HG03521 (cell line): ENCODE measurements around the gene GBA2.

Source experiments
- ATAC-seq: cut with Tn5 transposase; IDR thresholded peaks from one replicate; pipeline ENCODE4 v1.9.1; 2021; ENCODE audit warnings: mild to moderate bottlenecking, moderate library complexity; ENCODE audit not compliant: unreplicated experiment

The GBA2 gene

GRCh38 chr9:35740243-35740642 lies 8.8 kb downstream of the GBA2 start:
- no peak for ATAC-seq

- no peak for ATAC-seq
Measured at GRCh38 chr9:35738924-35739323, 10.1 kb downstream of the GBA2 start.

- ATAC-seq: no peak
Measured at GRCh38 chr9:35738186-35738585, 10.8 kb downstream of the GBA2 start.

DNA sequence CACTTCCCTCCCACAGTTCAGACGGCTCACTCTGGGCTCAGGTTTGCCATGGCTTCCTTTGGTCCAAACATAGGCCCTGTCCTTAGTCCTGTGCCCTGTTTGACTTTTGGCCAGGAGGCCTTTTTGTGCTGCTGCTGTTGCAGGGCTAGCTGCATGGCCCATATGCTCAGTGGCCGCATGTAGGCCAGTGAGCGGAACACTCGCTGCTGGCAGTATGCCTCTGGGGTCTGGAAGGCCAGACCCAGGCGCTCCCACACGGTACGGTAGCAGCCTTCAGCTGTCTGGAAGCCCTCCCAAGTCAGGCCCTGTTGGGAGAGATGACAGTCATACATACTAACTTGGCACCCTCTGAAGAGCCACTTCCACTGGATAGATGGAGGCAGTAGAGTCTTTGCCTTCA lies 11.9 kb downstream of the GBA2 start:
- ATAC-seq: no peak

- ATAC-seq: no peak
Measured at GRCh38 chr9:35736201-35736633, 12.8 kb downstream of the GBA2 start.

DNA sequence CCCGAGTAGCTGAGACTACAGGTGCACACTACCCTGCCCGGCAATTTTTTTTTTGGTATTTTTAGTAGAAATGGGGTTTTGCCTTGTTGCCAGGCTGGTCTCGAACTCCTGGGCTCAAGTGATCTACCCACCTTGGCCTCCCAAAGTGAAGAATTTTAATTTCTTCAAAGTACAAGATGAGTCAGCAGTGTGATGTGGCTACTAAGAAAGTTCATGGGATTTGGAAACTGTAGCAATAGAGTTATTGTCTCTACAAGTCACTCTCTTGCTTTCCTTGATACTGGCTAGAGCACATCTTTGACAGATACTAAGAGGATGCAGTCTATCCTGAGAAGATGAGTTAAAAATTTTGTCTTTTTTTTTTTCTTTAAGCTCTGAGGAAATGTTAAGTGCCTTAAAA lies 14.9 kb downstream of the GBA2 start:
- ATAC-seq: no peak

GRCh38 chr9:35732800-35733541 lies 16.1 kb downstream of the GBA2 start:
- peak; percentile 1 for ATAC-seq

- ATAC-seq: peak; percentile 74
Measured at GRCh38 chr9:35732185-35732799, 16.7 kb downstream of the GBA2 start, which contains the start of the genes CREB3 and TLN1. CREB3 (plus strand) TSS chr9:35732666; CDS start chr9:35732773, 107 bp downstream. TLN1 (minus strand) TSS chr9:35732195; CDS start chr9:35725694, 6,501 bp downstream.

DNA sequence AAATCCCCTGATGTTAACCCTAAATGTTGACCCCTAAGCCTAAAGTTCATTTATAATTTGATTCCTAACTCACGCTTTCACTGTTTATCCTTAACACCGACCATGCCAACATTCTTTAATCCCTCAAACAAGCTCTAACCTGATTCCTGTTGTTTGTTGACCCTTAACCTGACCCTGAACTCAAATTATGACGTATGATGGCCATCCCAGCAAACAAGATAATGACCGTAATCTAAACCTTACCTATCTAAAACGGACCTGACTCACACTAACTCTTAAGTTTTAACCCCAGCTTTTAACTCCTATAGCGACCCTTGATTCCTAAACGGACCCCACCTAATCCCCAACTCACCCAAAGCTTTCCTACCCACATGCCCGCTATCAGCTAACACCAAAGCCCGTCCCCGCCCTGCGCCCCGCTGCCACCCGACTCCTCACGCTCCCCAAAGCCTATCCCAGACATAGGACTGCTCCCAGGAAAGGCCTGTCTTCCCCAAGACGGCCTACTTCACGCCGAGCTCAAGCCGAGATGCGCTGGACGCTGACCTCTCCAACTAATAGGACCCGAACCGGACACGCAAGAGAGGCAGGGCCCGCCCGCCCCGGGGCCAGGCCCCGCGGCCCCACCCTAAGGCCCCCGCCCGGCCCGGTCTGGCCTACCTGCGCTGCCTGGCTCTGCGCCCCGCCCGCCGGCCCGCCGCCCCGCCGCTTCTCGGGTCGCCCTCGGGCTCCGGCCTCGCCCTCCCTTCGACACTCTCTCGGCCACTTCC lies 17.4 kb downstream of the GBA2 start:
- no peak for ATAC-seq

GRCh38 chr9:35730486-35730854 lies 18.6 kb downstream of the GBA2 start:
- ATAC-seq: no peak

DNA sequence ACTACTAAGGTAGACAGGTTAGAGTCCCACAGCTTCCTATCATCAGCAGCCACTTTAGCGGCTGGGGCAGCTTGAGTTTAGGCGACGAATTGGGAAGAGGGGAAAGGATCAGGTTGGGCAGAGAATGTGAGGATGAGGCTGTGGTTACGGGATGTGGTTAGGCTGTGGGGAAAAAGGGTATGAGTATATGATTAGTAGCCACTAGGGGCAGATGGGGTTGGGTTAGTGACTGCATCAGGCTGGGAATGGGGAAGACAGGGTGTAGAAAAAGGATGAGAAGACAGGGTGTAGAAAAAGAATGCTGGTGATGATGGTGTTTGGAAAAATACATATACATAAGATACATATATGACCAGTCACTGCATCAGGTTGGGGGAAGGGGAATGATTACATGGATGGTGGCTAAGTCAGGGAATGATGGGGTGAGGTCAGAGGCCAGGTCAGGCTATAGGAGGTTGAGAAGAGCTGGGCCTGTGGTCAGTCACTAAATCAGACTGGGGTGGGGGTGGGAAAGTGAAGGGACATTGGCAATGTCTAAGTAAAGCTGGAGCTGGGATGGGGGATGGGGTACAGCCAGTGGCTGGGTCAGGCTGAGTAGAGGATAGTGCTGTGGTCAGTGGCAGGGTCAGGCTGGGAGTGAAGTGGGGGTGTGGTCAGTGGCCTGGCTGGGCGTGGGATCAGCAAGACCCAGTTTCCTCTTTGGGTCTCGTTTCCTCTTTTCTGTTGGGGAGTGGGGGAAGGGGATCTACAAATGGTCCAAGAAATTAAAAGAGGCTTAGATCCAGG lies 19.1 kb downstream of the GBA2 start:
- no peak for ATAC-seq

- no peak for ATAC-seq
Measured at GRCh38 chr9:35729101-35729500, 19.9 kb downstream of the GBA2 start.

- no peak for ATAC-seq
Measured at GRCh38 chr9:35728041-35728971, 20.7 kb downstream of the GBA2 start.

DNA sequence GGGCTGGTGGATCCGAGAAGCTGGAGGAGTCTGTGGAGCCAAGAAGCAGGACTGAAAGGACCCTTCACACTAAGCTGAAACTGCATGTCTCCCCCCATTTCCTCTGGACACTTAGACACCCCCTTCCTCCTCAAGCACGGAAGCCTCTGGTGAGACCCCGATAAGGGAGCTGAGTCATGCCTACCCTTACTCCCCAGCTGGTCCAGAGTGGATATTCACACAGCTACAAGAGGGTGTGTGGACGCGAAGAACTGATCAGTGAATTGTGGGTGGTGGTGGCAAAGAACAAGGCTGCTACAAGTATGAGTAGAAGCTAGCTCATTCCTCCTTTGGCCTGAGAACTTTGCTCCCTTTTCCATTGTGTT lies 21.4 kb downstream of the GBA2 start:
- ATAC-seq: no peak

- no peak for ATAC-seq
Measured at GRCh38 chr9:35726931-35727330, 22.1 kb downstream of the GBA2 start.

- no peak for ATAC-seq
Measured at GRCh38 chr9:35725362-35725761, 23.7 kb downstream of the GBA2 start.

DNA sequence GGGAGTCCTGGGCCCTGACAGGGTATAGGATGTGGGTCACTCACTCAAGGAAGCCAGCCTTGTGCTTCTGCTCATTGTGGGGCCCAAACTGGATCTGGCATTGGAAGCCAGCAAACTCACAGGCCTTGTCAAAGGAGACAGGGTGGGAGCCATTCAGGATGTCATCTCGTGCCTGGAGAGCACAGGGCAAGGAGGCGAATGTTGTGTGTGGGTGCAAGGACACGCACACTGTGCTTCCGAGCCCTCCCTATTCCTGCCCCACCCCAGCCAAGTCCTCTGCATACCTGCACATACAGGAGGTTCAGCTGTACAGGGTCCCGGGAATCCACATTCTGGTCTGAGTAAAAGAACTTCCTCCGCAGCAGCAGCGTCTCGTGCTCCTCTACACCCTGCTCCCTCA lies 25.1 kb downstream of the GBA2 start:
- ATAC-seq: no peak

- ATAC-seq: no peak
Measured at GRCh38 chr9:35723426-35723825, 25.6 kb downstream of the GBA2 start.

DNA sequence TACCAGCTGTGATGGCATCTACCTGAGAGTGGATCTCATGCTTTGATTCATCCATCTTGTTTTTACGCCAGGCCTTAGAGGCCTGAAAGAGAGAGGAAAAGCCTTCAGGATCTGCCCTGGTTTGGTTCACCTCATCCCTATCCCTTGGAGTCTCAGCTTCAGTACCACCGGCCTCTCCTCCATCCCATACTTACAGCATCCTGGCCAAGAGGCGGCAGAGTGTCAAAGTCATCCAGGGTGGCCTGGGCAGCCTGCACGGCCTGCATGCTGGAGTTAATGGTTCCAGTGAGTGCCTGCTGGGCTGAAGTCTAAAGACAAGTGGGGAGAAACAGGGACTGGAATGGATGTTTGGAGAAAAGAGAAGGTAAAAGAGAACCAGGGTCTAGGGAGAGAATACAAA lies 29.5 kb downstream of the GBA2 start:
- no peak for ATAC-seq
